Fibroblast of the aortic adventitia (primary cell): ENCODE results near the gene HIF3A. TPM values are rescaled to one million over a fixed set of nuclear protein-coding genes. Genes with fewer than 3 reads are reported as not detected.
A peak's percentile ranks its signal among the peaks of the same experiment; 100 is the strongest.

Experiments
- DNase-seq: peaks from one replicate; pipeline ENCODE4 v3.0.0-alpha.2; 2010; ENCODE audit warnings: low read depth
- H3K4me3 ChIP-seq: 2 replicates; pipeline ENCODE4 v1.5.1; 2011; ENCODE audit warnings: low read depth, mild to moderate bottlenecking, control low read depth, low read length, moderate library complexity
- total RNA-seq: library from RNA; depleted of rRNA; stranded (reverse); fragments of >200 nt; gene quantifications from 2 replicates; pipeline ENCODE4 v1.2.3, GENCODE V29; 2012; ENCODE audit warnings: low replicate concordance
- TF ChIP-seq, protein P1 (sequence below): IDR thresholded peaks from 2 replicates; pipeline ENCODE4 v1.5.1; 2011; ENCODE audit warnings: mild to moderate bottlenecking, low read length, control low read depth, inconsistent platforms; ENCODE audit not compliant: insufficient read depth

HIF3A gene
- total RNA-seq, 1 donor, result 0.99 TPM

DNA sequence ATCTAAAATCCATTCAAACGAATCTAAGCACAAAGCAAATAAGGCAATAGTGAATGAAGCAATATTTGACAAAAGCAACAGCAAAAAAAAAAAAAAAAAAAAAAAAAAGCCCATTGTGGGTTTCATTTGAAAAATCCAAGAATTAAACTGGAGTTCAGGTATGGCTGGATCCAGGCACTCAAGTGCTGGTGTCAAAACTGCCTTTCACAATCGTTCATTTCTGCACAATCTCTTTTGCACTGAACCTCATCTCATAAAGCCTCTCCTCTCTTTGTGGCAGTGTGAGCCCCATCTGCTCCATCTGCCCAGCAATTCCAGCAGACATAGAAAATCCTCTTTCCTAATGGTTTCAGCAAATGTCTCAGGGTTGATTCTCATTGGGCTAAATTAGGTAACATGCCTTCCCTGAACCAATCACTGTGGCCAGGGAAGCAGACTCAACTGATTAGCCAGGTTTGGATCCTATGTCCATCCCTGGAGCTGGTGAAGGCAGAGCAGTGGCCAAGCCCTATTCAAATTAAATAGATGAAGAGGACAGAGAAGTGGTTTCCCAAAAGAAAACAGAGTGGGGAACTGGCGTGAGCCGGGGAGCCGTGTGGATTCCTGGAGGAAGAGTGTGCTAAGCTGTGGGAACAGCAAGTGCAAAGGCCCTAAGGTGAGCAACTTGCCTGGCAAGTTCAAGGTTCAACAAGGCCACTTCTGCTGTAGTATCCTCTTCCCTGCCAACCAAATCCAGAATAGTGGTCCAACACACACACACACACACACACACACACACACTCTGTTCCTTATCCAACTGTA, 1.2 kb upstream of the HIF3A start:
- TF ChIP-seq, protein P1, sequence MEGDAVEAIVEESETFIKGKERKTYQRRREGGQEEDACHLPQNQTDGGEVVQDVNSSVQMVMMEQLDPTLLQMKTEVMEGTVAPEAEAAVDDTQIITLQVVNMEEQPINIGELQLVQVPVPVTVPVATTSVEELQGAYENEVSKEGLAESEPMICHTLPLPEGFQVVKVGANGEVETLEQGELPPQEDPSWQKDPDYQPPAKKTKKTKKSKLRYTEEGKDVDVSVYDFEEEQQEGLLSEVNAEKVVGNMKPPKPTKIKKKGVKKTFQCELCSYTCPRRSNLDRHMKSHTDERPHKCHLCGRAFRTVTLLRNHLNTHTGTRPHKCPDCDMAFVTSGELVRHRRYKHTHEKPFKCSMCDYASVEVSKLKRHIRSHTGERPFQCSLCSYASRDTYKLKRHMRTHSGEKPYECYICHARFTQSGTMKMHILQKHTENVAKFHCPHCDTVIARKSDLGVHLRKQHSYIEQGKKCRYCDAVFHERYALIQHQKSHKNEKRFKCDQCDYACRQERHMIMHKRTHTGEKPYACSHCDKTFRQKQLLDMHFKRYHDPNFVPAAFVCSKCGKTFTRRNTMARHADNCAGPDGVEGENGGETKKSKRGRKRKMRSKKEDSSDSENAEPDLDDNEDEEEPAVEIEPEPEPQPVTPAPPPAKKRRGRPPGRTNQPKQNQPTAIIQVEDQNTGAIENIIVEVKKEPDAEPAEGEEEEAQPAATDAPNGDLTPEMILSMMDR, result no peak
- no peak for DNase-seq
- H3K4me3 ChIP-seq, result no peak overlapping the region

GRCh38 chr19:46296202-46296480, 701 bp upstream of the HIF3A start:
- TF ChIP-seq, protein P1, result no peak
- no peak for DNase-seq
- no peak overlapping the region for H3K4me3 ChIP-seq

DNA sequence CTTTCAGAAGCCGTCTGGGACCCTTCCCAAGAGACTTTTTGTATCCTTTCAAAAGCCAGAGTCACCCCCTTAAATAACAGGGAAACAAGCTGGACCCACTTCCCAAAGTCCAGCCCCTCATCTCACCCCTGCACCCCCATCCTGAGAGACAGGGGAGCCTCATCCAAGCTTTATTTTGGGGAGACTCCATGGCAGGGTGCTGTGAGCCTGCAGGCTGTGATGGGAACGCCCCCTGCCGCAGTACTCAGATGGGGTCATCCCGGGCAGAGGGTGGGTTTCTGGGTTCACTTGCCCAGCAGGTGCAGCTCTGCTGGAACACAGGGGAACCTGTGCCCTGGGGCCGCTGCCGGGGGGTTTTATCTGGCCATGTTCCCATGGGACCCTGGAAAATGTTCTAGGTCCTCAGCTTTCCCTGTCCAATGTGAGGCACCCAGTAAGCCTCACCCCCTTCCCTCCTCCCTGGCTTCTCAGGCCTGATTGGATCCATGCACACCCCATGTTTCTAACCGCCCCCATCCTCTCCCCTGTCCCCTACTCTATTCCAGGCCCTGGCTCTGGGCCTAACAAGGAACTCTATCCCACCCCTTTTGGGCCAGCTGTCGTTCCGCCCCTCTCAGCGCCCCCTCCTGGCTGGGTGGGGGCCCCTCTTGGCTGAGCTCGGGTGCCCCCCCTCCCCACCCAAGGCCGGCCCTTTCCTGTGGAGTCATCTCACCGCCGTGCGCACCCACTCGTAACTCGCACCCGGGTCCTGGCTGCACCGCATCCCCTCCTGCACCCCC, 1.0 kb downstream of the HIF3A start:
- TF ChIP-seq, protein P1, result no peak
- peak overlapping the region; percentile 57 for H3K4me3 ChIP-seq
- peak; percentile 29 for DNase-seq

DNA sequence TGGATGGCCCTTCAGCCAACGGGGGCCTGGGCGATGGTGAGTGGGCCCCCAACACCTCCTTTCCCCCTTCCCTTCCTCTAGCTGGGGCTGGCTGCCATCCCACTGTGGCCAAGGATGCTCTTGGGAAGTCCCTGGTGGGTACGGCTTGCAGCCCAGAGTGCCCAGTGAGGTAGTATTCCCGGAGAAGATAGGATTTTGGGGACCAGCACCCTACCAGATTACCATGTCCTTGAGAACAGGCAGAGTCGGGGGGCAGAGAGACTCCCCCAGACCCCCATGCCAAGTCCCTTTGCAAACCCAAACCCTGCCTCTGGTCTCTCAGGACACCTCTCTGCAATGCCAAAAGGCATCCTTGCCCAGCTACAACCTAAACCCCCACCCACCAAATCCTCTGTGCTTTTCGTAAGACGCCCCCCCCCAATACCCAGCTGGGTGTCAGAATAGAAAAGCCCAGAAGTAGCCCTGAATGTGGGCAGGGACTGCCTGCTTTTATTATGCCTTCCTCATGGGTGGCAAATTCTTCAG, 1.7 kb downstream of the HIF3A start:
- peak overlapping the region; percentile 57 for H3K4me3 ChIP-seq
- TF ChIP-seq, protein P1, result no peak
- no peak for DNase-seq

GRCh38 chr19:46299004-46299509, 2.2 kb downstream of the HIF3A start:
- peak; percentile 89 for DNase-seq
- TF ChIP-seq, protein P1, result no peak
- H3K4me3 ChIP-seq, result peak overlapping the region; percentile 57

DNA sequence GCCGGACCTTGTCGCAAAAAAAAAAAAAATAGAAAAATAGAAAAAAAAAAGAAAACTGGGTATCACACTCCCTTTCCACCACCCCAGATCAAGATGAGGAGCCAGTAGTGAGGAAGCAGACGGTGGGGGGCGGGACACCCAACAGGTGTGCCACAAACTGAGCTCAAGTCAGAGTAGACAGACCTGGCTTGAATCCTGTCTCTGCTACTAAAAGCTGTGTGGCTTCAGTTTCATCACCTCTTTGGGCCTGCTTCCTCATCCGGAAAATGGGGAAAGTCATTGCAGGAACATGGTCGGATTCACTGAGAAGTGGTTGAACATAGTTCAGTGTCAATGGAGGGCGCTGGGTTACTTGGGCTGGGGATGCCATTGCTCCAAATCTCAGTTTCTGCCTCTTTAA, 2.9 kb downstream of the HIF3A start:
- DNase-seq, result no peak
- H3K4me3 ChIP-seq, result no peak overlapping the region
- TF ChIP-seq, protein P1, result no peak
